Measurements from ENCODE around the gene ADISSP.

Gene ADISSP

GRCh38 chr20:3755269-3755668, 12.3 kb downstream of the ADISSP start:
- no peak for DNase-seq (ENCODE audit: low read depth in 2 of 2)

GRCh38 chr20:3754276-3754630, 13.3 kb downstream of the ADISSP start:
- no peak for DNase-seq (ENCODE audit: low read depth in 2 of 2)

- DNase-seq (ENCODE audit: low read depth in 2 of 2), result no peak
These were observed 13.9 kb downstream of the ADISSP start for GRCh38 chr20:3753501-3754275.

GRCh38 chr20:3753098-3753497, 14.5 kb downstream of the ADISSP start:
- peak; percentile 40 to 50 for DNase-seq (ENCODE audit: low read depth in 2 of 2)

- DNase-seq (ENCODE audit: low read depth in 2 of 2), result no peak
These were observed 15.2 kb downstream of the ADISSP start for GRCh38 chr20:3752386-3752759.

GRCh38 chr20:3751675-3752385, 15.7 kb downstream of the ADISSP start:
- peak; percentile 40 to 59 for DNase-seq (ENCODE audit: low read depth in 2 of 2)

GRCh38 chr20:3751305-3751674, 16.3 kb downstream of the ADISSP start:
- no peak for DNase-seq (ENCODE audit: low read depth in 2 of 2)

- peak; percentile 19 to 46 for DNase-seq (ENCODE audit: low read depth in 2 of 2)
These were observed 17.6 kb downstream of the ADISSP start for GRCh38 chr20:3749689-3750531.

- DNase-seq (ENCODE audit: low read depth in 2 of 2), result no peak
These were observed 18.4 kb downstream of the ADISSP start for GRCh38 chr20:3749087-3749688.

GRCh38 chr20:3748073-3748472, 19.5 kb downstream of the ADISSP start:
- no peak for DNase-seq (ENCODE audit: low read depth in 2 of 2)

GRCh38 chr20:3747471-3747870, 20.1 kb downstream of the ADISSP start:
- no peak for DNase-seq (ENCODE audit: low read depth in 2 of 2)

GRCh38 chr20:3745686-3746173, 21.8 kb downstream of the ADISSP start:
- DNase-seq (ENCODE audit: low read depth in 2 of 2), result no peak

- peak; percentile 71 to 72 for DNase-seq (ENCODE audit: low read depth in 2 of 2)
These were observed 22.5 kb downstream of the ADISSP start for GRCh38 chr20:3744806-3745685.

- DNase-seq (ENCODE audit: low read depth in 2 of 2), result no peak
These were observed 23.5 kb downstream of the ADISSP start for GRCh38 chr20:3744037-3744436.

GRCh38 chr20:3743251-3743650, 24.3 kb downstream of the ADISSP start:
- DNase-seq (ENCODE audit: low read depth in 2 of 2), result no peak

- DNase-seq (ENCODE audit: low read depth in 2 of 2), result no peak
These were observed 25.6 kb downstream of the ADISSP start for GRCh38 chr20:3741836-3742458.

- no peak for DNase-seq (ENCODE audit: low read depth in 2 of 2)
These were observed 26.8 kb downstream of the ADISSP start for GRCh38 chr20:3740615-3741301.

GRCh38 chr20:3739926-3740451, 27.6 kb downstream of the ADISSP start:
- no peak for DNase-seq (ENCODE audit: low read depth in 2 of 2)

GRCh38 chr20:3739054-3739925, 28.3 kb downstream of the ADISSP start:
- DNase-seq (ENCODE audit: low read depth in 2 of 2), result no peak
